ENCODE data around the gene GIMAP8.

Gene GIMAP8

GRCh38 chr7:150461520-150461919, 11.1 kb downstream of the GIMAP8 start:
- no peak for TF ChIP-seq POLR2AphosphoS5 (IDR thresholded peaks at IDR 0.05; ENCODE audit: borderline replicate concordance, low read depth, low read length)
- H3K9me3 ChIP-seq (ENCODE audit: low read depth, low read length): no peaks in the 10 kb centered on the region
- DNase-seq (ENCODE audit: low read depth, low spot score): no peak
- no peaks in the 10 kb centered on the region for H3K36me3 ChIP-seq (ENCODE audit: insufficient read depth, low read length)
- no peak overlapping the region for H3K4me3 ChIP-seq
- H3K9ac ChIP-seq (ENCODE audit: insufficient read length): no peak overlapping the region
- no peak overlapping the region for H3K27ac ChIP-seq

GRCh38 chr7:150462413-150462812, 12.0 kb downstream of the GIMAP8 start:
- Histone ChIP-seq H3K9me3 (ENCODE audit: low read depth, low read length) (no peaks in the 10 kb centered on the region), H3K9ac (ENCODE audit: insufficient read length) (no peak overlapping the region), H3K27ac (no peak overlapping the region), H3K36me3 (ENCODE audit: insufficient read depth, low read length) (no peaks in the 10 kb centered on the region), H3K4me3 (no peak overlapping the region)
- DNase-seq (ENCODE audit: low read depth, low spot score): no peak
- TF ChIP-seq EZH2 (IDR thresholded peaks at IDR 0.05) (no peak), POLR2AphosphoS5 (IDR thresholded peaks at IDR 0.05; ENCODE audit: borderline replicate concordance, low read depth, low read length) (no peak), FOXP2 (optimal IDR thresholded peaks at IDR 0.05; ENCODE audit: control extremely low read depth, extremely low read length, insufficient read depth) (no peak)

- H3K4me3 ChIP-seq: no peak overlapping the region
- no peaks in the 10 kb centered on the region for H3K9me3 ChIP-seq (ENCODE audit: low read depth, low read length)
- no peak overlapping the region for H3K27ac ChIP-seq
- no peak for DNase-seq (ENCODE audit: low read depth, low spot score)
- no peaks in the 10 kb centered on the region for H3K36me3 ChIP-seq (ENCODE audit: insufficient read depth, low read length)
- TF ChIP-seq POLR2AphosphoS5 (IDR thresholded peaks at IDR 0.05; ENCODE audit: borderline replicate concordance, low read depth, low read length): no peak
- no peak for TF ChIP-seq FOXP2 (optimal IDR thresholded peaks at IDR 0.05; ENCODE audit: control extremely low read depth, extremely low read length, insufficient read depth)
- TF ChIP-seq EZH2 (IDR thresholded peaks at IDR 0.05): no peak
- H3K9ac ChIP-seq (ENCODE audit: insufficient read length): no peak overlapping the region
Observed at GRCh38 chr7:150463461-150463860, 13.0 kb downstream of the GIMAP8 start.

- TF ChIP-seq POLR2AphosphoS5 (IDR thresholded peaks at IDR 0.05; ENCODE audit: borderline replicate concordance, low read depth, low read length): no peak
- no peak for TF ChIP-seq EZH2 (IDR thresholded peaks at IDR 0.05)
- H3K36me3 ChIP-seq (ENCODE audit: insufficient read depth, low read length): no peaks in the 10 kb centered on the region
- no peaks in the 10 kb centered on the region for H3K9me3 ChIP-seq (ENCODE audit: low read depth, low read length)
- no peak overlapping the region for H3K4me3 ChIP-seq
- H3K27ac ChIP-seq: no peak overlapping the region
- DNase-seq (ENCODE audit: low read depth, low spot score): no peak
- H3K9ac ChIP-seq (ENCODE audit: insufficient read length): no peak overlapping the region
Observed at GRCh38 chr7:150464962-150465361, 14.5 kb downstream of the GIMAP8 start.

GRCh38 chr7:150465414-150465813, 15.0 kb downstream of the GIMAP8 start:
- TF ChIP-seq POLR2AphosphoS5 (IDR thresholded peaks at IDR 0.05; ENCODE audit: borderline replicate concordance, low read depth, low read length): no peak
- TF ChIP-seq EZH2 (IDR thresholded peaks at IDR 0.05): no peak
- no peak for TF ChIP-seq FOXP2 (optimal IDR thresholded peaks at IDR 0.05; ENCODE audit: control extremely low read depth, extremely low read length, insufficient read depth)
- Histone ChIP-seq H3K4me3 (no peak overlapping the region), H3K36me3 (ENCODE audit: insufficient read depth, low read length) (no peaks in the 10 kb centered on the region), H3K9ac (ENCODE audit: insufficient read length) (no peak overlapping the region), H3K27ac (no peak overlapping the region), H3K9me3 (ENCODE audit: low read depth, low read length) (no peaks in the 10 kb centered on the region)
- no peak for DNase-seq (ENCODE audit: low read depth, low spot score)

GRCh38 chr7:150466477-150466876, 16.0 kb downstream of the GIMAP8 start:
- DNase-seq (ENCODE audit: low read depth, low spot score): no peak
- H3K9me3 ChIP-seq (ENCODE audit: low read depth, low read length): no peaks in the 10 kb centered on the region
- TF ChIP-seq POLR2AphosphoS5 (IDR thresholded peaks at IDR 0.05; ENCODE audit: borderline replicate concordance, low read depth, low read length) (no peak), FOXP2 (optimal IDR thresholded peaks at IDR 0.05; ENCODE audit: control extremely low read depth, extremely low read length, insufficient read depth) (no peak), EZH2 (IDR thresholded peaks at IDR 0.05) (no peak)
- no peak overlapping the region for H3K9ac ChIP-seq (ENCODE audit: insufficient read length)
- no peak overlapping the region for H3K4me3 ChIP-seq
- no peak overlapping the region for H3K27ac ChIP-seq
- no peaks in the 10 kb centered on the region for H3K36me3 ChIP-seq (ENCODE audit: insufficient read depth, low read length)

- H3K9me3 ChIP-seq (ENCODE audit: low read depth, low read length): no peaks in the 10 kb centered on the region
- H3K27ac ChIP-seq: no peak overlapping the region
- H3K9ac ChIP-seq (ENCODE audit: insufficient read length): no peak overlapping the region
- TF ChIP-seq FOXP2 (optimal IDR thresholded peaks at IDR 0.05; ENCODE audit: control extremely low read depth, extremely low read length, insufficient read depth) (no peak), EZH2 (IDR thresholded peaks at IDR 0.05) (no peak), POLR2AphosphoS5 (IDR thresholded peaks at IDR 0.05; ENCODE audit: borderline replicate concordance, low read depth, low read length) (no peak)
- H3K36me3 ChIP-seq (ENCODE audit: insufficient read depth, low read length): no peaks in the 10 kb centered on the region
- no peak for DNase-seq (ENCODE audit: low read depth, low spot score)
- H3K4me3 ChIP-seq: no peak overlapping the region
Observed at GRCh38 chr7:150468241-150468640, 17.8 kb downstream of the GIMAP8 start.

- no peak overlapping the region for H3K9ac ChIP-seq (ENCODE audit: insufficient read length)
- DNase-seq (ENCODE audit: low read depth, low spot score): no peak
Observed at GRCh38 chr7:150471886-150472285, 21.5 kb downstream of the GIMAP8 start.

GRCh38 chr7:150473902-150474301, 23.5 kb downstream of the GIMAP8 start:
- Histone ChIP-seq H3K9me3 (ENCODE audit: low read depth, low read length) (no peaks in the 10 kb centered on the region), H3K9ac (ENCODE audit: insufficient read length) (no peak overlapping the region), H3K27ac (no peak overlapping the region), H3K36me3 (ENCODE audit: insufficient read depth, low read length) (no peaks in the 10 kb centered on the region), H3K4me3 (no peak overlapping the region)
- no peak for DNase-seq (ENCODE audit: low read depth, low spot score)
- TF ChIP-seq EZH2 (IDR thresholded peaks at IDR 0.05) (no peak), FOXP2 (optimal IDR thresholded peaks at IDR 0.05; ENCODE audit: control extremely low read depth, extremely low read length, insufficient read depth) (no peak), POLR2AphosphoS5 (IDR thresholded peaks at IDR 0.05; ENCODE audit: borderline replicate concordance, low read depth, low read length) (no peak)

More at GRCh38 chr7:150471886-150472285, 21.5 kb downstream of the GIMAP8 start:
- TF ChIP-seq EZH2 (IDR thresholded peaks at IDR 0.05) (no peak), FOXP2 (optimal IDR thresholded peaks at IDR 0.05; ENCODE audit: control extremely low read depth, extremely low read length, insufficient read depth) (no peak), POLR2AphosphoS5 (IDR thresholded peaks at IDR 0.05; ENCODE audit: borderline replicate concordance, low read depth, low read length) (no peak)
- no peaks in the 10 kb centered on the region for H3K36me3 ChIP-seq (ENCODE audit: insufficient read depth, low read length)
- H3K27ac ChIP-seq: no peak overlapping the region
- no peaks in the 10 kb centered on the region for H3K9me3 ChIP-seq (ENCODE audit: low read depth, low read length)
- no peak overlapping the region for H3K4me3 ChIP-seq
